Neural crest cell (in vitro differentiated cells): ENCODE results near the gene C9orf50. TPM values are rescaled to one million over a fixed set of nuclear protein-coding genes. Genes with fewer than 3 reads are reported as not detected.

ENCODE experiments used
- DNase-seq: peaks from one replicate; pipeline ENCODE4 v3.0.0; 2021; ENCODE audit warnings: low read depth, mixed read lengths, low spot score
- H3K27ac Mint-ChIP-seq: one replicate; pipeline ENCODE4 v1.8.0; 2021; ENCODE audit warnings: mild to moderate bottlenecking, mixed read lengths; ENCODE audit not compliant: unreplicated experiment
- H3K27me3 Mint-ChIP-seq: 2 replicates; pipeline ENCODE4 v1.8.0; 2021; ENCODE audit warnings: low read depth, mild to moderate bottlenecking, mixed read lengths
- H3K36me3 Mint-ChIP-seq: 2 replicates; pipeline ENCODE4 v1.8.0; 2021; ENCODE audit warnings: low read depth, mild to moderate bottlenecking, mixed read lengths
- H3K4me1 Mint-ChIP-seq: 2 replicates; pipeline ENCODE4 v1.8.0; 2021; ENCODE audit warnings: mixed read lengths
- H3K4me3 Mint-ChIP-seq: one replicate; pipeline ENCODE4 v1.8.0; 2021; ENCODE audit warnings: mild to moderate bottlenecking, mixed read lengths
- H3K9me3 Mint-ChIP-seq: 2 replicates; pipeline ENCODE4 v1.8.0; 2021; ENCODE audit warnings: mixed read lengths
- CTCF ChIP-seq: fragments of 200-600 bp; sonication (generic); conservative IDR thresholded peaks from 2 replicates; pipeline ENCODE4 v1.5.0; 2021; ENCODE audit warnings: antibody characterized with exemption, mild to moderate bottlenecking
- total RNA-seq: library from RNA; stranded (reverse); gene quantifications from 2 replicates; pipeline ENCODE4 v1.2.1, GENCODE V29; 2021

C9orf50 gene
- total RNA-seq, 1 donor from 2014 or later, result 0.26 TPM

GRCh38 chr9:129646654-129647053 lies 25.8 kb upstream of the C9orf50 start:
- H3K4me1 Mint-ChIP-seq, result peaks cover 19% of the 10 kb centered on the region
- no peak for TF ChIP-seq CTCF

GRCh38 chr9:129646252-129646651 lies 25.4 kb upstream of the C9orf50 start:
- H3K27me3 Mint-ChIP-seq, result no peaks in the 10 kb centered on the region
- no peak for TF ChIP-seq CTCF
- no peak overlapping the region for H3K27ac Mint-ChIP-seq
- no peaks in the 10 kb centered on the region for H3K36me3 Mint-ChIP-seq
- no peak for DNase-seq
- H3K4me3 Mint-ChIP-seq, result peak overlapping the region; percentile 42
- no peaks in the 10 kb centered on the region for H3K9me3 Mint-ChIP-seq
- H3K4me1 Mint-ChIP-seq, result peaks cover 22% of the 10 kb centered on the region

More at GRCh38 chr9:129646654-129647053, 25.8 kb upstream of the C9orf50 start:
- no peaks in the 10 kb centered on the region for H3K9me3 Mint-ChIP-seq
- no peaks in the 10 kb centered on the region for H3K27me3 Mint-ChIP-seq
- no peak for DNase-seq
- H3K36me3 Mint-ChIP-seq, result no peaks in the 10 kb centered on the region
- H3K27ac Mint-ChIP-seq, result no peak overlapping the region
- peak overlapping the region; percentile 42 for H3K4me3 Mint-ChIP-seq

GRCh38 chr9:129644902-129645301 lies 24.0 kb upstream of the C9orf50 start:
- no peak for DNase-seq
- H3K27ac Mint-ChIP-seq, result no peak overlapping the region

GRCh38 chr9:129644365-129644764 lies 23.5 kb upstream of the C9orf50 start:
- no peak for TF ChIP-seq CTCF
- no peaks in the 10 kb centered on the region for H3K9me3 Mint-ChIP-seq
- DNase-seq, result no peak

More at GRCh38 chr9:129644902-129645301, 24.0 kb upstream of the C9orf50 start:
- no peaks in the 10 kb centered on the region for H3K27me3 Mint-ChIP-seq
- H3K4me3 Mint-ChIP-seq, result no peak overlapping the region
- H3K9me3 Mint-ChIP-seq, result no peaks in the 10 kb centered on the region
- no peaks in the 10 kb centered on the region for H3K36me3 Mint-ChIP-seq
- TF ChIP-seq CTCF, result no peak
- peaks cover 30% of the 10 kb centered on the region for H3K4me1 Mint-ChIP-seq

GRCh38 chr9:129643706-129644105 lies 22.8 kb upstream of the C9orf50 start:
- Mint-ChIP-seq H3K27me3 (no peaks in the 10 kb centered on the region), H3K9me3 (no peaks in the 10 kb centered on the region), H3K27ac (no peak overlapping the region), H3K4me1 (peaks cover 30% of the 10 kb centered on the region), H3K36me3 (no peaks in the 10 kb centered on the region), H3K4me3 (peak overlapping the region; percentile 61)
- TF ChIP-seq CTCF, result no peak
- DNase-seq, result no peak

More at GRCh38 chr9:129644365-129644764, 23.5 kb upstream of the C9orf50 start:
- H3K4me1 Mint-ChIP-seq, result peaks cover 30% of the 10 kb centered on the region
- no peak overlapping the region for H3K4me3 Mint-ChIP-seq
- no peaks in the 10 kb centered on the region for H3K27me3 Mint-ChIP-seq
- H3K36me3 Mint-ChIP-seq, result no peaks in the 10 kb centered on the region
- H3K27ac Mint-ChIP-seq, result no peak overlapping the region
